GM19193 (cell line): Measurements from ENCODE around the gene LEKR1.
A peak's percentile ranks its signal among the peaks of the same experiment; 100 is the strongest.

Source experiments
- POLR2A ChIP-seq: IDR thresholded peaks from 4 replicates; pipeline ENCODE4 v1.6.1; 2011; ENCODE audit not compliant: insufficient read depth, insufficient read length; ENCODE audit errors: extremely low read depth

The LEKR1 gene

GRCh38 chr3:156797368-156797767 lies 28.8 kb upstream of the LEKR1 start:
- TF ChIP-seq POLR2A, result no peak

GRCh38 chr3:156801746-156802145 lies 24.4 kb upstream of the LEKR1 start:
- no peak for TF ChIP-seq POLR2A

GRCh38 chr3:156802821-156803606 lies 23.1 kb upstream of the LEKR1 start:
- TF ChIP-seq POLR2A, result no peak

GRCh38 chr3:156803952-156804741 lies 22.0 kb upstream of the LEKR1 start:
- TF ChIP-seq POLR2A, result no peak

- no peak for TF ChIP-seq POLR2A
Observed at GRCh38 chr3:156806698-156807097, 19.5 kb upstream of the LEKR1 start.

GRCh38 chr3:156808025-156808424 lies 18.1 kb upstream of the LEKR1 start:
- TF ChIP-seq POLR2A, result no peak

GRCh38 chr3:156811089-156811862 lies 14.9 kb upstream of the LEKR1 start:
- no peak for TF ChIP-seq POLR2A

- TF ChIP-seq POLR2A, result no peak
Observed at GRCh38 chr3:156812521-156813335, 13.4 kb upstream of the LEKR1 start.

- TF ChIP-seq POLR2A, result no peak
Observed at GRCh38 chr3:156814295-156814694, 11.9 kb upstream of the LEKR1 start.

- no peak for TF ChIP-seq POLR2A
Observed at GRCh38 chr3:156816091-156816793, 9.9 kb upstream of the LEKR1 start.

- TF ChIP-seq POLR2A, result peak; percentile 66
Observed at GRCh38 chr3:156816794-156817645, 9.1 kb upstream of the LEKR1 start.

GRCh38 chr3:156817646-156818272 lies 8.4 kb upstream of the LEKR1 start:
- TF ChIP-seq POLR2A, result no peak

- TF ChIP-seq POLR2A, result no peak
Observed at GRCh38 chr3:156818273-156818651, 7.9 kb upstream of the LEKR1 start.
